HG02938 (cell line): Measurements from ENCODE around the gene NR1H2.
"Not testable (repeated sequence)": the region's sequence is repeated elsewhere in the genome, so short reads cannot be mapped to it uniquely, and the experiment has no call there.

Experiments used
- ATAC-seq: cut with Tn5 transposase; IDR thresholded peaks from one replicate; pipeline ENCODE4 v1.9.1; 2021; ENCODE audit warnings: mild to moderate bottlenecking, moderate library complexity; ENCODE audit not compliant: unreplicated experiment

Gene NR1H2

DNA sequence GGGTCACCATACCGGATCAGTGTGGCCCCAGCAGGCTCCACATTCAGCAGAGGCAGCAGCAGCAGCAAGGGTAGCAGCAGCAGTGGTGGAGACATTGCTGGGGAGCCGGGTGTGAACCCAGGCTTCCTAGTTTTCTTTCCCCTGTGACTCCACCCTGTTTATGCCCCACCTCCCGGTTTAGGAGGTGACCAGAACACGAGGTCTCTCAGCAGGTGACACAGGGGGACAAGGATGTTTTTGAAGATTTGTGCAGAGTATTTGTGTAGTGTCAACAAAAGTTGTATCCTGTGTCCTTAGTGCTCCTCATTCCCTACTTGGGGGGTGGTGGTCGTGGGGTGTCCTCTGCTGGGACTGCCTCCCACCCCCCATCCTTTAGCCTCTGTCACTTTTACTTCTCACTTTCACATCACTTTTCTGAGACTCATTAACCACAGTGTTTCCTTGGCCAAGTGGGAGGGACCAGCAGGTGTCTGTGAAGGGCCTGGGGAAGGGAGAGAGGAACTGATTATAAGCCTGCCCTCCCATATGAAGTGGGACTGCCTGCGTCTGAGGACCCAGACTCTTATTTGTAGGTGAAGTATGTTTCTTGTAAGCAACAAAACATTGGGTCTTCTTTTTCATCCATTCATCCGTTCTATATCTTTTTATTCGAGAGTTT is 31.5 kb upstream of the NR1H2 start:
- ATAC-seq = peak; percentile 46

DNA sequence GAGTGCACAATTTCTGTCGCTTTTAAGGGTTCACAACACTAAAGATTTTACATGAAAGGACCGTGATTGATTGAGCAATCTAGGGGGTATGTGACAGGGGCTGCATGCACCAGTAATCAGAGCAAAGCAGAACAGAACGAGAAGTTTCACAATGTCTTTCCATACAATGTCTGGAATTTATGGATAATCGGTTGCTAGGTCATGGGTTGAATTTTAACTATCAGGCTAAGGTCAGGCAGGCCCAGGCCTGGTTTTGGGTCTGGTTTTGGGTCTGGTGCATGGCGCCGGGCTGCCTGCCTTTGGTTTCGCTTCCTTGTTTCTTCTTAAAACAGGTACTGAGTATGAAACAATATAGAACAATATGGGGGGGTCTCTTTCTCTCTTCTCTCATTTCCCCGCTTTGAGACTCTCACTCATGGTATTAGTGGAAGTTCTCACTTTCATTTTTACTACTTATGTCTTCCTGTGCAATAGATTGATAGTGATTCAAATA is 29.1 kb upstream of the NR1H2 start:
- ATAC-seq = not testable (repeated sequence)

GRCh38 chr19:50349277-50350057 is 26.8 kb upstream of the NR1H2 start:
- ATAC-seq = no peak

GRCh38 chr19:50352242-50352641 is 24.0 kb upstream of the NR1H2 start:
- no peak for ATAC-seq

GRCh38 chr19:50353487-50353880 is 22.8 kb upstream of the NR1H2 start:
- ATAC-seq = not testable (repeated sequence)

DNA sequence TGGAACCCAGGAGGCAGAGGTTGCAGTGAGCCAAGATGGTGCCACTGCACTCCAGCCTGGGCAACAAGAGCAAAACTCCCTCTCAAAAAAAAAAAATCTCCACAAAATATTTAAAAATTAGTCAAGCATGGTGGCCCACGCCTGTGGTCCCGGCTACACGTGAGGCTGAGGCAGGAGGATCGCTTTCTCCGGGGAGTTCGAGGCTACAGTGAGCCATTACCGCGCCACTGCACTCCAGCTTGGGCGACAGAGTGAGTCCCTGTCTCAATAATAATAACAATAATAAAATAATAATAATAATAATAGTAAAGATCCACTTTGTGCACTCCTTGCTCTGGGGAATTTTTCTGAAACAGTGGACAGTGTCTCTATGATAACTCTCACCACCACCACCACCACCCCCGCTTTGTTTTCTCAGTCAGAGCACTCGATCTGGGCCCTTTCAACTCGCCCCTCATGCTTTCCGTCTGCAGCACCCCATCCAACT is 19.5 kb upstream of the NR1H2 start:
- ATAC-seq = no peak

DNA sequence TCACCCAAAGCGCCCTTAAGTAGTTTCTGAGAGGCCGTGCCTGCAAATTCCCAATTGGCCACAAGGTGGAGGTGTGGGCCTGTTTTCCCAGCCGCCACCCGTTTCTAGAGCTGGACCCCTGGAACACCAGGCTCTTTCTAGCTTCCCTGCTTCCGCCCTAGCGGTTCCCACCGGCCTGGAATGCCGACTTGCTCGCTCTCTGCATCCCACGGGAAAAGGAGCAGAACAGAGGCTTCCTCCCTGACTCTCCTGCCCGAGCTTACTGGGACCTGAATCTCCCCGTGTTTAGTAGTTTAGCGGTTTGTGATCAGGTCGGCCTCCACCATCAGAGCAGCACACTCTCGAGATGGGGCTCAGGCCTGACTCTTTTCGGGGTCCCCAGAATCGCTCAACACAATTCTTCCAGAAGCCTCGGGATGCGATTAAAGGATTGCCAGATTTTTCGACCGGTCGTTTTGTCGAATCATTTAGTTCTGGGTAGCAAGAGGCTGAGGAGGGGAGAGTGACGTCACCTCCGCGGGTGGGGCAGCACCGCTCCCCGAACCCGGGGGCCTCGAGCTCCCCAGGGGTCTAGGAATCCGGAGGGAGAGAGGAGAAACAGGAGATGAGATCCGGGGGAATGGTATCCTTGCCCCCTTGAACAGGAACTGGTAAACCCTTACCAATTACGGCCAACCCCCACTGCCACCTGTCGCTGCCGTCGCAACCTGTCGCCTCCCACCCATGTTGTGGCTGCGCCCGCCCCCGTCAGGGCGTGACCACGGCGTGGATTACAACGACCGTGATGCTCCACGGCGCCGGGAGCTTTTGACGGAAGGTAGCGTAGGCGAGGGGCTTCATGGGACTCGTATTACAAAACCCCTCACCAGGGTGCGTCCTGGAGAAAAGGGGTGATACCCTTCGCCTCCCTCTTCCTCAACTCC is 18.8 kb upstream of the NR1H2 start:
- ATAC-seq = no peak

DNA sequence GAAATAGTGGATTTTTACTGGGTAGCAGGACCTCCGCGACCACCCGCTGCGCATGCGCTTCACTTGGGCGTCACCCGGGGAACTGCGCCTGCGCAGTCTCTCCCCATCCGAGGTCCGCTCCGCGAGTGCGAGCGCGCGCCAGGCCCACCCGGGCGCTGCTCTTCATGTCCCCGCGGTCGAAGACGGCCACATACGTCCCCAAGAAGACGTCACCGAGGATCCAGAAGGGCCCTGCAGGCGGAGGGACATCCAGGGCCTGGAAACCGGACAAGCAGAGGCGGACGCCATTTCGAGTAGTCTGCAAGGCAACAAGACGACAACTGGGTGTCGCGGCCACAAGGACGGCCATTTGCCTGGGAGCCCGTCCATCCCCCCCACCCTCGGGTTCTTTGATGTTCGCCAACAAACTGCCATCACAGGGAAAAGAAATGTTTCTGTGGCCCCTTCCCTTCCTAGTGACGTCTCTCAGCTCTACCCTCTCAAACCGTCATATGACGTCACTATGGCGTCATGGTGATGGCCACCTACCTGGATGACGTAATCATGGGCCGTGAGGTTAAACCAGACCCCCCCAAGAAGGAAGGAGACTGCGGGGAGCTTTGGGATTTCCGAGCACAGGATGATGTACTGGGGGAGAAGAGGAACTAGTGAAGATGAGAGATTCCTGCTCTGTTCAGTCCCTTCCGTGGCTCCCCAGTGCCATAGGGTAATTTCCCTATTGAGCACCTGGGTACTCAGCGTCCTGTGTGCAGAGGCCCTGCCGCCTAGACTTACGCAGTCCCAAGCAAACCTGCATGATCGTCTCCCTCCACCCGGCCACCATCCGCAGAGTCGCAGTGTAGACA is 17.6 kb upstream of the NR1H2 start:
- no peak for ATAC-seq

DNA sequence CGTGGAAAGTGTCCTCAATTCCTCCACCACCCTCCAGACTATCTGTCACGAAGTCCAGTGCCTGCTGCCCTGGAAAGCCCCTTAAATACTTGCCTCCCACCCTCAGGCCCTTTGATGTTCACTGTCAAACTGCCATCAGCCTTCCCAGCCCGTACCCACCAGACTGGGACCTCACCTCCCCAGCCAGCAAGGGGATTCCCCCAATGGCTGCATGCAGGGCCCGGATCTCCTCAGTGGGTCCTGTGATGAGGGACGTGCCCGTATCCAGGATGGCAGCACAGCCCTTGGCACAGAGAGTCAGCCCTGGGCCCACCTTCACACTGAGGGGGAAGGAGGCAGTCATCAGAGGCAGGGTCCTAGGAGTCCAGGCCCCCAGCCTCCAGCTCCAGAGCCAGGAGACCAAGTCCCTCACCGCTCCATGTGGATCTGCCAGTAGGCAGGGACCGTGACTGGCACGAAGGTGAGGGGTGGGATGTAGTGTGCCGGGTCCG is 16.9 kb upstream of the NR1H2 start:
- ATAC-seq = no peak

- no peak for ATAC-seq
These were observed 14.8 kb upstream of the NR1H2 start for GRCh38 chr19:50361290-50362029.

DNA sequence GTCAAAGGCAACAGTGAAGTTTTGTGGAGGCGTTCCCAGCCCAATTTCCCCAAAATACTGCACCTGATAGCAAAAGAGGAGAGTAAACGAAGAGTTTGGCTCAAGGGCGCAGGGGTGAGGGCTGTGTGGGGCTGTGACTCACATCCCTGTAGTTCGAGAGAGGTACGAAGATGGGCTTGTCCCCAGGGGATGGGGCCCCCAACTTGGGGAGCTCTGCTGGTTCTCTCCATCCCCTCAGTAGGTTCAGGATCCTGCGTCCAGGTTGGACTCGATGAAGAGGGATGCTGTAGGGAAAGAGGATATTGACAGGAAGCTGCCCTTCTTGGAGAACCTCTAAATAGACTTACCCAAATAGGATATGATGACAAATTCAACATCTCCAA is 14.2 kb upstream of the NR1H2 start:
- ATAC-seq = no peak

DNA sequence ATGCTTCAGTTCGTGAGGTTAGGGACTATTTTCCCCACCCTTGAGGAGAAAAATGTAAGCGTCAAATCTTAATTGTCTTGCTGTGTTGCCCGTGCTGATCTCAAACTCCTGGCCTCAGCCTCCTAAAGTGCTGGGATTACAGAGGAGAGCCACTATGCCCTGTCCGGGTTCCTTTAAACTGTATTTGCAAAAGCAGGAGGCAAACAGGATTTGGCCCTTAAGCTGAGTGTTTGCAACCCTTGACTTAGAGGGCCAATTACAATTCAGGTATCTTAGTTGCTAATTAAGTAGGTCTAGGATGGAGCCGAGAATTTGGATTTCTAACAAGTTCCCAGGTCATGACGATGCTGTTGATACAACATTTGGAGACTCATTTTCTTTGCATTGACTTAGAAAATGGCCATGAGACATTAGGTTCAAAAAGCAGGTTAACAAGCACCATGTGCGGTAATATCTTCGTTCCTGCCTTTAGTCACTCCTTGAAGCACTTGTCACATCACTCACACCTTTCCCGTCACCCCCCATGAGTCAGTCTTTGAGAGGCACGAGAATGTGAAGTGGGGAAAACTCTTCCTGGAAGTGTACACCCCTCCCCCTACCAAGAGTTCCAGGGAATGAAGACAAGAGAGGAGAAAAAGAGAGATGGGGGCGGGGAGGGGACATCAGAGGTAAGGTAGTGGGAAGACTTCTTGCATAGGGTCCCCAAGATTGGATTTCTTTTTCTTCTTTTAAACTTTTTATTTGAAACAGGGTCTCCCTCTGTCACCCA is 13.4 kb upstream of the NR1H2 start:
- ATAC-seq = no peak

- ATAC-seq = no peak
These were observed 10.6 kb upstream of the NR1H2 start, which contains the start of gene NAPSA for GRCh38 chr19:50365434-50366306. Gene NAPSA, minus strand, starts transcription at chr19:50365639. Its CDS starts 18 bp downstream, at chr19:50365621.

DNA sequence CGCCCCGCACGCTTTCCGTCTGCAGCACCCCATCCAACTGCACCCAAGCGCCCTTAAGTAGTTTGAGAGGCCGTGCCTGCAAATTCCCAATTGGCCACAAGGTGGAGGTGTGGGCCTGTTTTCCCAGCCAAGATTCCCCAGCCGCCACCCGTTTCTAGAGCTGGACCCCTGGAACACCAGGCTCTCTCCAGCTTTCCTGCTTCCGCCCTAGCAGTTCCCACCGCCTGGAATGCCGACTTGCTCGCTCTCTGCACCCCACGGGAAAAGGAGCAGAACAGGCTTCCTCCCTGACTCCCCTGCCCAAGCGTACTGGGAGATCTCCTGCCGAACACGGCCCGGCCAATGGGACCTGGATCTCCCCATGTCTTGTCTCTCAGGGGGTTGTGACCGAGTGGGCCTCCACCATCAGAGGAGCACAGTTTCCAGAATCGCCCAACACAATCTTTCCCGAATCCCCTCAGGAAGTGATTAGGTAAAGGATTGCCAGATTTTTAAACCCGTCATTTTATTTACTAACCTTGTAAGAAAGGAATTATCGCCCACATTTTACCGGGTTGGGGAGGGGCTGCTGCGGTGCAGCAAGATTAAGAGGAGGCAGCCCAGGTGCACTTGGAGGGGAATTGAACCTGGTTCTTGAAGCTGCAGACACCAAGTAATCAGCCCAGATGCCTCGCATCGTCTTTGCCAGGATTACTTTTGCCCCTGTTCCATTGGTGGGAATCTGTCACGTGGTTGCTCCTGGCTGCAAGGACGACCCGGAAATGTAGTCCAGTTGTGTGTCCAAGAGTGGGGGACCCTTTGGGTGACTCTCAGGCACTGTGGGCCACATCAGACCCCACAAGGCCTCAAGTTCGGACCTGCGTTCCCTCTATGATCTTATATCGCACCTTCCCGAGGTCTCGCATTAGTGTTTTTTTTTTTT is 7.3 kb upstream of the NR1H2 start:
- no peak for ATAC-seq

- ATAC-seq = no peak
These were observed 4.3 kb upstream of the NR1H2 start for GRCh38 chr19:50371914-50372475.

- peak; percentile 12 for ATAC-seq
These were observed 799 bp downstream of the NR1H2 start for GRCh38 chr19:50377051-50377461.
